Measurements from ENCODE around the gene PTPRK.

The PTPRK gene

DNA sequence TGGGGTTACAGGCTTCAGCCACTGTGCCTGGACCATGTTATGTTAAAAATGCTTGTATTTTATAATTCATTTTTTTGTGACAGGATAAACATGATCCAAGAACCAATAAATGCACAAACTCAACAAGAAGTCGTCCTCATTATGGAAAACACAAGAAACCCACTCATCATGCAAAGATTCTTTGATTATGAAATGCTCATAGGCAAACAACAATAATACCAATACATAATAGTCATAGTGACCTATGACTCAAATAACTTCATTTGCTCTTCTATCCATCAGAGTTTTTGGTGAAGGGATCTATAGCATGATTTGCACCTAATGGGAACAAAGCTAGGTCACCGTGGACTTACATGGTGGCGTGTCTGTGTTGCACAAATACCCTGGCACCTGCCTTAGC is 402.5 kb downstream of the PTPRK start:
- H3K27ac ChIP-seq (ENCODE audit: low read depth, low read length) = no peak overlapping the region
- no peak overlapping the region for H3K4me3 ChIP-seq (ENCODE audit: low read depth, low read length)
- no peaks in the 10 kb centered on the region for H3K79me2 ChIP-seq (ENCODE audit: control insufficient read depth, insufficient read depth, low read length, unreplicated experiment)
- no peaks in the 10 kb centered on the region for H3K27me3 ChIP-seq (ENCODE audit: insufficient read depth, low read length)
- H2AFZ ChIP-seq (ENCODE audit: low read length, unreplicated experiment) = no peak overlapping the region
- H3K4me1 ChIP-seq (ENCODE audit: control insufficient read depth, insufficient read depth, low read length, unreplicated experiment) = peaks cover 12% of the 10 kb centered on the region
- H3K36me3 ChIP-seq (ENCODE audit: insufficient read depth, low read length) = no peaks in the 10 kb centered on the region

DNA sequence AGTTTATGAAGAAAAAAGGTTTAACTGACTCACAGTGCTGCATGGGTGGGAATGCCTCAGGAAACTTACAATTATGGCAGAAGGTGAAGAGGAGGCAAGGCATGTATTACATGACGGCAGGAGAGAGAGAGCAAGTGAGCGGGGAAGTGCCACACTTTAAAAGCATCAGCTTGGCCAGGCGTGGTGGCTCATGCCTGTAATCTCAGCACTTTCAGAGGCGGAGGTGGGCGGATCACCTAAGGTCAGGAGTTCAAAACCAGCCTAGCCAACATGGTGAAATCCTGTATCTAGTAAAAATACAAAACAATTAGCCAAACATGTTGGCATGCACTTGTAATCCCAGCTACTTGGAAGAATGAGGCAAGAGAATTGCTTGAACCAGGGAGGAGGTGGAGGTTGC is 406.2 kb downstream of the PTPRK start:
- Histone ChIP-seq H3K36me3 (ENCODE audit: insufficient read depth, low read length) (no peaks in the 10 kb centered on the region), H3K4me1 (ENCODE audit: control insufficient read depth, insufficient read depth, low read length, unreplicated experiment) (peaks cover 14% of the 10 kb centered on the region)

DNA sequence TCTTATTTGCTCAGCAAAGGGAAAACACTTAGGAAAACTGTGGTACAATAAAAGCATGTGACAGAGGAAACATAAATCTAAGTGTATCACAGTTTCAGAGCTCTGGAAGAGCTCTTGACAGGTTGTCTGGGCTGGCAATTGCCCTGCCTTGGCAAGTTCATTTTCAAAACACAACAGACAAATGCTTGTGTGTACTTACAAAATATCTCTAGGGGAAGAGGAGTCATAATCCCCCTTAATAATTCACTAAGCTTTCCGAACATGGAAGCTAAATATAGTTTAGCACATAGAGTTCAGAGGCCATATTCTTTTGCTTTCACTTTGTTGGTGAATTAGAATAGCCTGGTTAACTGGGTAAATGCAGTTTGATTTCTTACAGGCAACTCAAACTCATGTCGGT is 407.9 kb downstream of the PTPRK start:
- peaks cover 4% of the 10 kb centered on the region for H3K4me1 ChIP-seq (ENCODE audit: control insufficient read depth, insufficient read depth, low read length, unreplicated experiment)
- no peaks in the 10 kb centered on the region for H3K36me3 ChIP-seq (ENCODE audit: insufficient read depth, low read length)
- H2AFZ ChIP-seq (ENCODE audit: low read length, unreplicated experiment) = peak overlapping the region; percentile 62
- H3K4me3 ChIP-seq (ENCODE audit: low read depth, low read length) = peak overlapping the region; percentile 53
- H3K27me3 ChIP-seq (ENCODE audit: insufficient read depth, low read length) = no peaks in the 10 kb centered on the region
- H3K79me2 ChIP-seq (ENCODE audit: control insufficient read depth, insufficient read depth, low read length, unreplicated experiment) = no peaks in the 10 kb centered on the region
- H3K27ac ChIP-seq (ENCODE audit: low read depth, low read length) = no peak overlapping the region

More for the DNA sequence above, 406.2 kb downstream of the PTPRK start:
- no peaks in the 10 kb centered on the region for H3K79me2 ChIP-seq (ENCODE audit: control insufficient read depth, insufficient read depth, low read length, unreplicated experiment)
- H3K27ac ChIP-seq (ENCODE audit: low read depth, low read length) = no peak overlapping the region
- H3K27me3 ChIP-seq (ENCODE audit: insufficient read depth, low read length) = no peaks in the 10 kb centered on the region
- no peak overlapping the region for H3K4me3 ChIP-seq (ENCODE audit: low read depth, low read length)
- H2AFZ ChIP-seq (ENCODE audit: low read length, unreplicated experiment) = no peak overlapping the region

DNA sequence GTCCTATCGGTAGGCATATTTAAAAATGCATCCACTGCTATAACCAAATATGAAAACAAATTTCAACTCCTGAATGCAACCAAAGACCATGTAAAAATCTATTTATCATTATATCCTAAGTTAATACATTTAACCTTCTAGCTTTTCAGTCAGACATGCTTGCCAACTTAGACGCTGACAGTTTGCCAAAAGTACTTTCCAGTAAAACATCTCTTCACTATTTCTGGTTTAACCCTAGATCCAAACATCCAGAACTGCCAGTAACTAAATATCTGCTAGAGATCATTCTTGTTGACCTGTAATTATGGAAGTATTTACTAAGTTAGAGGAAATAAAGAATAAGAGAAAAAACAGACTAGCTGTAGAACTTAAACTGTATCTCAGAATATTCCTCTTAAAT is 409.3 kb downstream of the PTPRK start:
- no peaks in the 10 kb centered on the region for H3K27me3 ChIP-seq (ENCODE audit: insufficient read depth, low read length)
- H2AFZ ChIP-seq (ENCODE audit: low read length, unreplicated experiment) = no peak overlapping the region
- H3K27ac ChIP-seq (ENCODE audit: low read depth, low read length) = no peak overlapping the region
- H3K79me2 ChIP-seq (ENCODE audit: control insufficient read depth, insufficient read depth, low read length, unreplicated experiment) = no peaks in the 10 kb centered on the region
- no peaks in the 10 kb centered on the region for H3K36me3 ChIP-seq (ENCODE audit: insufficient read depth, low read length)
- H3K4me3 ChIP-seq (ENCODE audit: low read depth, low read length) = no peak overlapping the region
- peaks cover 4% of the 10 kb centered on the region for H3K4me1 ChIP-seq (ENCODE audit: control insufficient read depth, insufficient read depth, low read length, unreplicated experiment)

- Histone ChIP-seq H3K4me1 (ENCODE audit: control insufficient read depth, insufficient read depth, low read length, unreplicated experiment) (no peaks in the 10 kb centered on the region), H2AFZ (ENCODE audit: low read length, unreplicated experiment) (no peak overlapping the region), H3K79me2 (ENCODE audit: control insufficient read depth, insufficient read depth, low read length, unreplicated experiment) (no peaks in the 10 kb centered on the region), H3K36me3 (ENCODE audit: insufficient read depth, low read length) (no peaks in the 10 kb centered on the region), H3K27ac (ENCODE audit: low read depth, low read length) (no peak overlapping the region), H3K27me3 (ENCODE audit: insufficient read depth, low read length) (no peaks in the 10 kb centered on the region), H3K4me3 (ENCODE audit: low read depth, low read length) (no peak overlapping the region)
Observed at GRCh38 chr6:128107682-128108081, 412.7 kb downstream of the PTPRK start.

DNA sequence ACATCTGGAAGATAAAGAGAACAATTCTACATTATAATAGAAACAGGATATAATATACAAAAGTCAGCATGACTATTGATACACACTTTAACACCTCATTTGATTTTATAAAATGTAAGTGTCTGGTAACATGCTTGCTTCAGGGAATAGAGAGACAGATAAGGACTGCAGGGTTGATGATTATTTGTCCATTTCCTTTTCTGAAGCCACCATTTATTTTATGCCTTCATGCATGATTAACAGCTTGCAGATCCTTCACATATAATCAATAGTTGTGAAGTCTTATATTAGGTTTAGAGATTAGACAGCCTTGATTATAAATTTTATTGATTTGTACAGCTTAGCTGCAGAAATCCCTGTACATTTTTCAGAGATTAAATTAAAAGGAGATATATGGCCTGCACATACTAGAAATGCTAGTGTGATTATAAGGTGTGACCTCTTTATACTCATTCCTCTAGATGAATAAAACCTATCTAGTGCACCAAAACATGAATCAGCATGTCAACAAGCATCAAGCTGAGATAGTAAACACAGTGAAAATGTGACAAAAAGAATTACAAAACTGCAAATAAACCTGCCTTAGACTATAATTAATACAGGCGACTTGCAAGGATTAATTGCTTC is 420.7 kb downstream of the PTPRK start:
- peaks cover 5% of the 10 kb centered on the region for H3K4me1 ChIP-seq (ENCODE audit: control insufficient read depth, insufficient read depth, low read length, unreplicated experiment)
- no peaks in the 10 kb centered on the region for H3K27me3 ChIP-seq (ENCODE audit: insufficient read depth, low read length)
- H2AFZ ChIP-seq (ENCODE audit: low read length, unreplicated experiment) = no peak overlapping the region
- H3K79me2 ChIP-seq (ENCODE audit: control insufficient read depth, insufficient read depth, low read length, unreplicated experiment) = no peaks in the 10 kb centered on the region
- H3K36me3 ChIP-seq (ENCODE audit: insufficient read depth, low read length) = no peaks in the 10 kb centered on the region
- H3K27ac ChIP-seq (ENCODE audit: low read depth, low read length) = no peak overlapping the region
- no peak overlapping the region for H3K4me3 ChIP-seq (ENCODE audit: low read depth, low read length)

- no peak overlapping the region for H2AFZ ChIP-seq (ENCODE audit: low read length, unreplicated experiment)
Observed at GRCh38 chr6:128098000-128098581, 422.3 kb downstream of the PTPRK start.

DNA sequence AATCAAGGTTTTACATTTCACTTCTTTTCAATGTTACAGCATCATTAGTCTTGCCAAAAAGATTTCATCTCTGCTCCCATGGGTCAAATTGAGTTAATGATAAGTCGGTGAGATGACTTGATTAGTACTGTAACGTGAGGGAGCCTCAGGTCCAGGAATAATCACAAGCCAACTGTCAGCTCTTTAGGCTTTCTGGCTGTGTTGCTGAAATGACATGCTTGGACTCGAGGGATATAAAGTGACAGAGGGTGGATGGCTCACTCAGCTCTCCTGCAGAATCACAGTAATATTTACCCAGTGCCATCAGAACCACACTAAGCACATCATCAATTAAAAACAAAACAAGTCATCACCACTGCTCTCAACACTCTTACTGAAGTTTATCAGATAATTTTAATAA is 423.4 kb downstream of the PTPRK start:
- Histone ChIP-seq H2AFZ (ENCODE audit: low read length, unreplicated experiment) (no peak overlapping the region), H3K4me1 (ENCODE audit: control insufficient read depth, insufficient read depth, low read length, unreplicated experiment) (peaks cover 5% of the 10 kb centered on the region), H3K79me2 (ENCODE audit: control insufficient read depth, insufficient read depth, low read length, unreplicated experiment) (no peaks in the 10 kb centered on the region), H3K4me3 (ENCODE audit: low read depth, low read length) (no peak overlapping the region), H3K36me3 (ENCODE audit: insufficient read depth, low read length) (no peaks in the 10 kb centered on the region), H3K27ac (ENCODE audit: low read depth, low read length) (no peak overlapping the region), H3K27me3 (ENCODE audit: insufficient read depth, low read length) (no peaks in the 10 kb centered on the region)

More at GRCh38 chr6:128098000-128098581, 422.3 kb downstream of the PTPRK start:
- Histone ChIP-seq H3K4me1 (ENCODE audit: control insufficient read depth, insufficient read depth, low read length, unreplicated experiment) (peaks cover 5% of the 10 kb centered on the region), H3K27ac (ENCODE audit: low read depth, low read length) (no peak overlapping the region), H3K27me3 (ENCODE audit: insufficient read depth, low read length) (no peaks in the 10 kb centered on the region), H3K36me3 (ENCODE audit: insufficient read depth, low read length) (no peaks in the 10 kb centered on the region), H3K4me3 (ENCODE audit: low read depth, low read length) (no peak overlapping the region), H3K79me2 (ENCODE audit: control insufficient read depth, insufficient read depth, low read length, unreplicated experiment) (no peaks in the 10 kb centered on the region)

DNA sequence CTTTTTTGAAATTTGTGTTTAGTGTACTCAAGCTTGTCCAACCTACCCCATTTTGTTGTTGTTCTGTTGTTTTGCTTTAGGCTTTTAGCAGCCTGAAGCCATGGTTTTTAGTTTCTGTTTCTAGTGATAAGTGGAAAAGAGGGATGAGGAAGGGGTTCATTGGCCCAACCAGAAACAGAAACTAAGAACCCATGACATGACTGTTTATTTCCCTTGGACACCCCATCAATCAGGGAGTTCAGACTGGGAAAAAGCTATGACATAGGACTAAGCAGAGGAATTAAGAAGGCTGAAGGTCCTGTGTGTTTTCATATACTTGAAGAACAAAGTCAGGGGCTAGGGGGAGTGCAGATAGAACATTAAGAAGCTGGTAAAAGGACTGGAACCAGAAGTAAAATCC is 425.0 kb downstream of the PTPRK start:
- Histone ChIP-seq H3K4me3 (ENCODE audit: low read depth, low read length) (no peak overlapping the region), H3K4me1 (ENCODE audit: control insufficient read depth, insufficient read depth, low read length, unreplicated experiment) (peaks cover 5% of the 10 kb centered on the region), H3K79me2 (ENCODE audit: control insufficient read depth, insufficient read depth, low read length, unreplicated experiment) (no peaks in the 10 kb centered on the region), H3K27me3 (ENCODE audit: insufficient read depth, low read length) (no peaks in the 10 kb centered on the region), H3K36me3 (ENCODE audit: insufficient read depth, low read length) (no peaks in the 10 kb centered on the region), H2AFZ (ENCODE audit: low read length, unreplicated experiment) (no peak overlapping the region), H3K27ac (ENCODE audit: low read depth, low read length) (no peak overlapping the region)

DNA sequence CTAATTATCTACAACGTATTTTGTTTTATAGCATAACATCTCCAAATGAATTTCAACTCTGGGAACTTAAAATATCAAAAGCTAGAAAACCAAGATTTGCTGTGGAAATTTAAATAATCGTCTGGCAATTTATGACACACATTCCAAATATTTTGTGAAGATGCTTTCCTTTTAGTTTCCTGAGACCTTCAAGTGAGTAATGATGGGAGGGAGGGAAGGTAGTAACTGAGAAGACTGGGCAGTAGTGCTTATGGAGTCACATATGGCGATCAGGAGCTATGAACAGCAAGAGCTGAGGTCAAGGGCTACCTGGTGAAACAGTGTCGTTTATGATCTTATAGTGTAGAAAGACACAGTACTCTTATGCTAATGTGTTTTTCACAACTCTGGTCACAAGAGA is 441.4 kb downstream of the PTPRK start:
- Histone ChIP-seq H3K79me2 (ENCODE audit: control insufficient read depth, insufficient read depth, low read length, unreplicated experiment) (no peaks in the 10 kb centered on the region), H3K4me3 (ENCODE audit: low read depth, low read length) (no peak overlapping the region), H3K27me3 (ENCODE audit: insufficient read depth, low read length) (no peaks in the 10 kb centered on the region), H3K4me1 (ENCODE audit: control insufficient read depth, insufficient read depth, low read length, unreplicated experiment) (no peaks in the 10 kb centered on the region), H2AFZ (ENCODE audit: low read length, unreplicated experiment) (no peak overlapping the region), H3K36me3 (ENCODE audit: insufficient read depth, low read length) (0 out of 2 replicates have a peak, but pooled peaks cover 3% of the 10 kb centered on the region), H3K27ac (ENCODE audit: low read depth, low read length) (no peak overlapping the region)

DNA sequence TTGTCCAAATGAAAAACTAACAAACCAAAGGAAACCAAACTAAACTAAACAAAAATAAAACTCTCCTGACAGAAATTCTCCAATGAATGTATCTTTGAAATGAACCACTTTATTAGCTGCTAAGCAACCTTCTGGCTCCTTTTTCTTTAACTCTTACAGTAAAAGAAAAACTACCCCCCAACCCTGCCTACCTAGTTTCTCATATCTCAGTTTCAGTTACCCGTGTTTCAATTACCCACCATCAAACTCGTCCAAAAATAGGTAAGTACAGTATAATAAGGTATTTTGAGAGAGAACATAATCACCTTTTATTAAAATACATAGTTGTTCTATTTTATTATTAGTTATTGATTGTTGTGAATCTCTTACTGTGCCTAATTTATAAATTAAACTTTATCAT is 442.1 kb downstream of the PTPRK start:
- H3K4me1 ChIP-seq (ENCODE audit: control insufficient read depth, insufficient read depth, low read length, unreplicated experiment) = no peaks in the 10 kb centered on the region
- H3K79me2 ChIP-seq (ENCODE audit: control insufficient read depth, insufficient read depth, low read length, unreplicated experiment) = no peaks in the 10 kb centered on the region
- 0 out of 2 replicates have a peak, but pooled peaks cover 3% of the 10 kb centered on the region for H3K36me3 ChIP-seq (ENCODE audit: insufficient read depth, low read length)
- H2AFZ ChIP-seq (ENCODE audit: low read length, unreplicated experiment) = no peak overlapping the region
- H3K27me3 ChIP-seq (ENCODE audit: insufficient read depth, low read length) = no peaks in the 10 kb centered on the region
- no peak overlapping the region for H3K4me3 ChIP-seq (ENCODE audit: low read depth, low read length)
- no peak overlapping the region for H3K27ac ChIP-seq (ENCODE audit: low read depth, low read length)
